Mesothelial cell of epicardium (in vitro differentiated cells): ENCODE results near the gene GREM2. TPM values are rescaled to one million over a fixed set of nuclear protein-coding genes. Genes with fewer than 3 reads are reported as not detected.
A peak's percentile ranks its signal among the peaks of the same experiment; 100 is the strongest.

Experiments
- DNase-seq, 2 experiments: peaks; one replicate each; pipeline ENCODE4 v3.0.0; 2021; ENCODE audit warnings: low spot score in 2 of 2; ENCODE audit not compliant: unreplicated experiment in 2 of 2
- H3K27ac Mint-ChIP-seq: 2 replicates; pipeline ENCODE4 v1.8.0; 2021; ENCODE audit warnings: mixed read lengths
- H3K27me3 Mint-ChIP-seq: 2 replicates; pipeline ENCODE4 v1.8.0; 2021; ENCODE audit warnings: low read depth, mixed read lengths
- H3K36me3 Mint-ChIP-seq: 2 replicates; pipeline ENCODE4 v1.8.0; 2021; ENCODE audit warnings: mixed read lengths
- H3K4me1 Mint-ChIP-seq: 2 replicates; pipeline ENCODE4 v1.8.0; 2021; ENCODE audit warnings: mixed read lengths
- H3K4me3 Mint-ChIP-seq: 2 replicates; pipeline ENCODE4 v1.8.0; 2021; ENCODE audit warnings: mild to moderate bottlenecking, moderate library complexity, mixed read lengths
- H3K9me3 Mint-ChIP-seq: 2 replicates; pipeline ENCODE4 v1.8.0; 2021; ENCODE audit warnings: mixed read lengths
- total RNA-seq: library from RNA; stranded (reverse); gene quantifications from 3 replicates; pipeline ENCODE4 v1.2.1, GENCODE V29; 2021
- TF ChIP-seq, protein P1 (sequence below): fragments of 200-600 bp; sonication (generic); IDR thresholded peaks from one replicate; pipeline ENCODE4 v1.5.0; 2021; ENCODE audit warnings: antibody characterized with exemption; ENCODE audit not compliant: unreplicated experiment

The GREM2 gene
- total RNA-seq, result 0.09 to 0.27 TPM (median 0.16 TPM) in 3 replicates

DNA sequence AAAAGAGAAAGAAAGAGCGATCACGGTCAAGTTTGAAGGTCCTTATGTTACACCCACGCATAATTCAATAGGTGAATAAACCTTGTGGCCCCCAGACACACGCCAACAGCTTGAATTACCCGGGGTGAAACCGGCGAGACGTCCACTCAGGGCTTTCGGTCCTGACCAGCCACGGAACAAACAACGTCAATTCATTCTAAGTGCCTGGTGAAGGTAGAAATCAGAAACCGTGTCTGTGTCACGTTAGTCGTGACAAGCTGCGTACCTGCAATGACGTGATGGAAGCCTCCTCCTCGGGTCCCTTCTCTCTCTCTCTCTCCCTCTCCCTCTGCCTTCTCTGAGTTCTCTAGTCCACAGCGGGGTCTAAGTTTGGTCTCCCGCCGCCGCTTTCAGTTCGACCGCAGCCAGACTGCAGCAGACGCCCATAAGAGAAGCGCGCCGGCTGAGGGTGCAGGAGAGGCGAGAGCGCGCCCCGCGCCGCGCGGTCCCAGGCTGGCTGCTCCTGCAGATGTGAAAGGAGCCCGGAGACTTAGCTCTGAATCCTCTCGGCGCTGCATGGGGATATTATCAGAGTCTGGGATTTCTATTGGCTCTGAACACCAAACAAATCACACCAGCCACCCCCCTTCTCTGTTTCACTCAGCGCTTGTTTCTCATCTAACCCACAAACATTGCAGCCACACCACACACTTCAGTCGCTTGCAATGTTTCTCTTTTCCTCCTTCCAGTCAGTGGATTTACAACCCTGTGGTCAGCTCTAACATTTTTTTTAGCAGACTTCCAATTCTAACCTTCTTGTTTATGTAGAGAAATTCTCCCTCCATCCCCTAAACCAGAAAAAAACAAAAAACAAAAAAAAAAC, at the start of gene GREM2:
Gene GREM2 (minus strand): TSS at position 537 of the 862 bp plus-strand sequence. CDS start 118,680 bp downstream, outside the sequence.
- Mint-ChIP-seq H3K9me3 (no peaks in the 10 kb centered on the region), H3K4me3 (peak within 1 kb of the TSS; percentile 85), H3K27ac (no peak within 1 kb of the TSS), H3K27me3 (peaks cover 66% of the 10 kb centered on the region), H3K36me3 (no peaks in the 10 kb centered on the region), H3K4me1 (peaks cover 12% of the 10 kb centered on the region)
- peak; percentile 38 to 69 for DNase-seq
- TF ChIP-seq, protein P1, sequence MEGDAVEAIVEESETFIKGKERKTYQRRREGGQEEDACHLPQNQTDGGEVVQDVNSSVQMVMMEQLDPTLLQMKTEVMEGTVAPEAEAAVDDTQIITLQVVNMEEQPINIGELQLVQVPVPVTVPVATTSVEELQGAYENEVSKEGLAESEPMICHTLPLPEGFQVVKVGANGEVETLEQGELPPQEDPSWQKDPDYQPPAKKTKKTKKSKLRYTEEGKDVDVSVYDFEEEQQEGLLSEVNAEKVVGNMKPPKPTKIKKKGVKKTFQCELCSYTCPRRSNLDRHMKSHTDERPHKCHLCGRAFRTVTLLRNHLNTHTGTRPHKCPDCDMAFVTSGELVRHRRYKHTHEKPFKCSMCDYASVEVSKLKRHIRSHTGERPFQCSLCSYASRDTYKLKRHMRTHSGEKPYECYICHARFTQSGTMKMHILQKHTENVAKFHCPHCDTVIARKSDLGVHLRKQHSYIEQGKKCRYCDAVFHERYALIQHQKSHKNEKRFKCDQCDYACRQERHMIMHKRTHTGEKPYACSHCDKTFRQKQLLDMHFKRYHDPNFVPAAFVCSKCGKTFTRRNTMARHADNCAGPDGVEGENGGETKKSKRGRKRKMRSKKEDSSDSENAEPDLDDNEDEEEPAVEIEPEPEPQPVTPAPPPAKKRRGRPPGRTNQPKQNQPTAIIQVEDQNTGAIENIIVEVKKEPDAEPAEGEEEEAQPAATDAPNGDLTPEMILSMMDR, result no peak

DNA sequence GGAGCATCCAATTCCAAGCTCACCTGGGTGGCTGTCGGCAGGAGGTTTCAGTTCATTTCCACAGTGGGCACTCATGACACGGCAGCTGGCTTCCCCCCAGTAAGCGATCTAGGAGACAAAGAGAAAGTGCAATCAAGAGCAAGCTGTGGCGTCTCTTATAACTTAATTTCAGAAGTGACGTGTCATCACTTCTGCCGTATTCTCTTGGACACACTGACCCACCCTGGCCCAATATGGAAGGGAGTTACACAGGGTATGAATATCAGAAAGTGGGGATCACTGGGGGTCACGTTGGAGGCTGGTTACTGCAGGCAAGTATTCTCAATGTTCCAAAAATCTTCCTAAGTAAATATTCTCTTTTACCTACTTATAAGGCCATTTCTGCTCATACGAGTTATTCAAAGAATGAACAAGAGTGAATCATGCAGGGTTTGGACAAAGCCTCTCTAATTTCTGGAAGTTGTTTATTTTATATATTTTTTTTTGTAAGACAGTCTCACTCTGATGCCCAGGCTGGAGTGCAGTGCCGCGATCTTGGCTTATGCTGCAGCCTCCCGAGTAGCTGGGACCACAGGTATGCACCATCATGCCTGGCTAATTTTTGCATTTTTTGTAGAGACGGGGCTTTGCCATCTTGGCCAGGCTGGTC, 46.5 kb upstream of the GREM2 start:
- Mint-ChIP-seq H3K27me3 (peaks cover 83% of the 10 kb centered on the region), H3K4me3 (no peak overlapping the region), H3K9me3 (no peaks in the 10 kb centered on the region), H3K4me1 (no peaks in the 10 kb centered on the region), H3K36me3 (no peaks in the 10 kb centered on the region), H3K27ac (no peak overlapping the region)
- DNase-seq, result no peak
- TF ChIP-seq, protein P1, result no peak

- H3K27ac Mint-ChIP-seq, result no peak overlapping the region
- TF ChIP-seq, protein P1, result no peak
- DNase-seq, result no peak
- no peak overlapping the region for H3K4me3 Mint-ChIP-seq
- H3K27me3 Mint-ChIP-seq, result peaks cover 82% of the 10 kb centered on the region
- no peaks in the 10 kb centered on the region for H3K4me1 Mint-ChIP-seq
- H3K36me3 Mint-ChIP-seq, result no peaks in the 10 kb centered on the region
- H3K9me3 Mint-ChIP-seq, result no peaks in the 10 kb centered on the region
Measured at GRCh38 chr1:240656531-240656930, 44.6 kb upstream of the GREM2 start.

DNA sequence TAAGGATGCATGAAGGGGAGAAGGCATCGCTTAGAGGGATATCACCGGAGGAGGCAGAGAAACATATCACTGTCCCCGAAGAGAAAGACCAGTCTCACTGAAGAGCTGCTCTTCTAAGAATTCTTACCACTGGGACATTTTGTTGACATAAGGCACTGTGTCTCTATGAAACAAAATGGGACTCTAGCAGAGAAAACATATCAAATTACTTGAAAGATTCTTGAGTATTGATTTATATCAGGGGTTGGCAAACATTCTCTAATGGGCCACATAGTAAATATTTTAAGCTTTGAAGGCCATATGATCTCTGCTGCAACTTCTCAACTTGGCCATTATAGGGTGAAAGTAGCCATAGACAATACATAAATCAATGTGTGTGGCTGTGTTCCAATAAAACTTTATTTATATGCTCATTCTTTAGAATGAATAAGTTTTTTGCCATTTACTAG, 41.0 kb upstream of the GREM2 start:
- no peak overlapping the region for H3K27ac Mint-ChIP-seq
- TF ChIP-seq, protein P1, result no peak
- H3K9me3 Mint-ChIP-seq, result no peaks in the 10 kb centered on the region
- H3K4me1 Mint-ChIP-seq, result no peaks in the 10 kb centered on the region
- no peak for DNase-seq
- H3K36me3 Mint-ChIP-seq, result no peaks in the 10 kb centered on the region
- peaks cover 73% of the 10 kb centered on the region for H3K27me3 Mint-ChIP-seq
- no peak overlapping the region for H3K4me3 Mint-ChIP-seq

DNA sequence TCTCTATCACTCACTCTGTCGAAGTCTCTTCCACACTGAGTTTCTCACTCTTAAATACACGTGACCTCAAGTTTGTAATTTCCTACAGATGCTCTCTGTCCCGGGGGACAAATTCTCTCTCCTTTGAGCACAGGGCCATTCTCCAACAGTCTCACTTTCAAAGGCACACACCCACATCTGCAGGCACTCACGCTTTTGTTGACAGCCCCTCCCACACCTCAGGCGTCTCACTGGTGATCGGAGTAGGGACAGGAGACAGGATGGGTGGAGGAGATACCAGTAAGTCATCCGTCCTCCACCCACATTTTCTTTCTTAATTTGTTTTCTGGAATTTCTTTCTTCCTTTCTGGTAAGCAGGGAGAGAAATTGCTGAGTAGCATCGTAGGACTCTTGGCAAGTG, 40.6 kb upstream of the GREM2 start:
- no peak for DNase-seq
- Mint-ChIP-seq H3K27me3 (peaks cover 71% of the 10 kb centered on the region), H3K27ac (no peak overlapping the region), H3K36me3 (no peaks in the 10 kb centered on the region), H3K4me1 (no peaks in the 10 kb centered on the region), H3K4me3 (no peak overlapping the region), H3K9me3 (no peaks in the 10 kb centered on the region)
- TF ChIP-seq, protein P1, result no peak
